HG02610 (cell line): ENCODE data around the gene KRT33B.
"Not testable (repeated sequence)": the region's sequence is repeated elsewhere in the genome, so short reads cannot be mapped to it uniquely, and the experiment has no call there.

ENCODE experiments used
- ATAC-seq: cut with Tn5 transposase; IDR thresholded peaks from one replicate; pipeline ENCODE4 v1.9.1; 2021; ENCODE audit warnings: mild to moderate bottlenecking, moderate library complexity; ENCODE audit not compliant: unreplicated experiment

KRT33B gene

GRCh38 chr17:41394254-41394996 is 24.8 kb upstream of the KRT33B start:
- ATAC-seq = no peak

- ATAC-seq = no peak
Measured at GRCh38 chr17:41393826-41394225, 24.2 kb upstream of the KRT33B start.

- no peak for ATAC-seq
Measured at GRCh38 chr17:41393294-41393693, 23.7 kb upstream of the KRT33B start.

GRCh38 chr17:41392278-41392677 is 22.7 kb upstream of the KRT33B start:
- no peak for ATAC-seq

GRCh38 chr17:41391535-41391934 is 21.9 kb upstream of the KRT33B start:
- ATAC-seq = no peak

- no peak for ATAC-seq
Measured at GRCh38 chr17:41390411-41390938, 20.9 kb upstream of the KRT33B start.

- ATAC-seq = no peak
Measured at GRCh38 chr17:41387670-41388069, 18.1 kb upstream of the KRT33B start.

- no peak for ATAC-seq
Measured at GRCh38 chr17:41386227-41386626, 16.6 kb upstream of the KRT33B start.

- no peak for ATAC-seq
Measured at GRCh38 chr17:41383690-41384089, 14.1 kb upstream of the KRT33B start.

- no peak for ATAC-seq
Measured at GRCh38 chr17:41382394-41382793, 12.8 kb upstream of the KRT33B start.

- not testable (repeated sequence) for ATAC-seq
Measured at GRCh38 chr17:41381943-41382342, 12.3 kb upstream of the KRT33B start, which contains the start of gene KRT34. Gene KRT34, minus strand, starts transcription at chr17:41382306. Its CDS starts 60 bp downstream, at chr17:41382246.

GRCh38 chr17:41380091-41380490 is 10.5 kb upstream of the KRT33B start:
- not testable (repeated sequence) for ATAC-seq

- no peak for ATAC-seq
Measured at GRCh38 chr17:41377546-41377945, 7.9 kb upstream of the KRT33B start.

GRCh38 chr17:41369023-41369422 is 590 bp downstream of the KRT33B start:
- no peak for ATAC-seq

- no peak for ATAC-seq
Measured at GRCh38 chr17:41367426-41368075, 2.1 kb downstream of the KRT33B start.

- ATAC-seq = no peak
Measured at GRCh38 chr17:41366070-41366469, 3.5 kb downstream of the KRT33B start.

- ATAC-seq = no peak
Measured at GRCh38 chr17:41363881-41364280, 5.7 kb downstream of the KRT33B start.

- ATAC-seq = no peak
Measured at GRCh38 chr17:41360296-41360995, 9.2 kb downstream of the KRT33B start.

GRCh38 chr17:41354536-41354935 is 15.1 kb downstream of the KRT33B start:
- ATAC-seq = no peak

- no peak for ATAC-seq
Measured at GRCh38 chr17:41352597-41353366, 16.8 kb downstream of the KRT33B start.

GRCh38 chr17:41351177-41351576 is 18.4 kb downstream of the KRT33B start:
- no peak for ATAC-seq
